ENCODE results near the gene MEOX2. TPM values are rescaled to one million over a fixed set of nuclear protein-coding genes. Genes with fewer than 3 reads are reported as not detected.

Gene MEOX2
- total RNA-seq, 6 experiments from 2014 or later = not detected

DNA sequence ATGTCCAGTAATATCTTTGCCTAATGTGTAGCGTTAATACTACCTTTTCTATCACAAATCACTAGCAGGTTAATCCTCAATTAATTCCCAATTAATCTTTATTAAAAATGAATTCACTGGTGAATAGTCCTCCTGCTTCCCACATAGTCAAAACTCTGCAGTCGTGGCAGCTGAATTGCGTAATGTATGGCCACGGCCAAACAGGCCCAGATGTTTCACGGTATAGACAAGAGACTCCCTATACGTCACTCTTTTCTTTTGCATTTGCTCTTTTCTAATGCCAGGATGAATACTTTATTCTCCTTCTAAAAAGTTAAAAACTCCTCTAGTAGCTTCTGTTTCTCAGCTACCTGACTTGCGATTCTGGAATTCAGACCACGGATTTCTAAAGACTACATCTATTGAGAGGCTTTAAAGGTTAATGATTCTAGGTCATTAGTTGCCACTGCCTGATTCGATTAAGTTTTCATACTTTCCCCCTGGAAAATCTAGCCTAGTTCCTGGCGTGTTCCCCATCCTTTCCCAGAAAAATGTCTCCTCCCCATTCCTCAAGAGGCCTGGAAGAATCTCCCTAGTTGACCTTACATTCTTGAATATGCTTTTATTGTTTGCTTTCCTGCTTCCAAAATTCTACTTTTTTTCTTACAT lies 16.9 kb downstream of the MEOX2 start:
- Mint-ChIP-seq H3K36me3 (ENCODE audit: low read depth) (no peaks in the 10 kb centered on the region), H3K27me3 (ENCODE audit: insufficient read depth) (peaks cover 3% of the 10 kb centered on the region; the same call in 1 of the 2 replicates), H3K4me1 (ENCODE audit: low read depth) (no peaks in the 10 kb centered on the region), H3K27ac (no peak overlapping the region), H3K9me3 (no peaks in the 10 kb centered on the region), H3K4me3 (no peak overlapping the region)
- TF ChIP-seq, protein P1, sequence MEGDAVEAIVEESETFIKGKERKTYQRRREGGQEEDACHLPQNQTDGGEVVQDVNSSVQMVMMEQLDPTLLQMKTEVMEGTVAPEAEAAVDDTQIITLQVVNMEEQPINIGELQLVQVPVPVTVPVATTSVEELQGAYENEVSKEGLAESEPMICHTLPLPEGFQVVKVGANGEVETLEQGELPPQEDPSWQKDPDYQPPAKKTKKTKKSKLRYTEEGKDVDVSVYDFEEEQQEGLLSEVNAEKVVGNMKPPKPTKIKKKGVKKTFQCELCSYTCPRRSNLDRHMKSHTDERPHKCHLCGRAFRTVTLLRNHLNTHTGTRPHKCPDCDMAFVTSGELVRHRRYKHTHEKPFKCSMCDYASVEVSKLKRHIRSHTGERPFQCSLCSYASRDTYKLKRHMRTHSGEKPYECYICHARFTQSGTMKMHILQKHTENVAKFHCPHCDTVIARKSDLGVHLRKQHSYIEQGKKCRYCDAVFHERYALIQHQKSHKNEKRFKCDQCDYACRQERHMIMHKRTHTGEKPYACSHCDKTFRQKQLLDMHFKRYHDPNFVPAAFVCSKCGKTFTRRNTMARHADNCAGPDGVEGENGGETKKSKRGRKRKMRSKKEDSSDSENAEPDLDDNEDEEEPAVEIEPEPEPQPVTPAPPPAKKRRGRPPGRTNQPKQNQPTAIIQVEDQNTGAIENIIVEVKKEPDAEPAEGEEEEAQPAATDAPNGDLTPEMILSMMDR (IDR thresholded peaks at IDR 0.05) = no peak
- no peak for DNase-seq

DNA sequence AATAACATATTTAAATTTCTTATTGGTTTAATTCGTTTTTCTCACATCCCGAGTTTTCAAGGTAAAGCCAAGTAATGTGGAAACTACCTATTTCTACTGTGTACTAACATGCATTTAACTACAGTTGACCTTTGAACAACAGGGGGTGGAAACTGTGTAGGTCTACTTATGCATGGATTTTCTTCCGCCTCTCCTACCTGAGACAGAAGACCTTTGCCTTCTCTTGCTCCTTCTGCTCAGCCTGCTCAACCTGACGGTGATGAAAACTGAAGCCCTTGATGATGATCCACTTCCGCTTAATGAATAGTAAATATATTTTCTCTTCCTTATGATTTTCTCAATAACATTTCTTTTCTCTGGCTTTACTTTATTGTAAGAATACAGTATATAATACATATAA lies 18.5 kb downstream of the MEOX2 start:
- no peak overlapping the region for H3K4me3 Mint-ChIP-seq
- TF ChIP-seq, protein P1 (IDR thresholded peaks at IDR 0.05) = no peak

DNA sequence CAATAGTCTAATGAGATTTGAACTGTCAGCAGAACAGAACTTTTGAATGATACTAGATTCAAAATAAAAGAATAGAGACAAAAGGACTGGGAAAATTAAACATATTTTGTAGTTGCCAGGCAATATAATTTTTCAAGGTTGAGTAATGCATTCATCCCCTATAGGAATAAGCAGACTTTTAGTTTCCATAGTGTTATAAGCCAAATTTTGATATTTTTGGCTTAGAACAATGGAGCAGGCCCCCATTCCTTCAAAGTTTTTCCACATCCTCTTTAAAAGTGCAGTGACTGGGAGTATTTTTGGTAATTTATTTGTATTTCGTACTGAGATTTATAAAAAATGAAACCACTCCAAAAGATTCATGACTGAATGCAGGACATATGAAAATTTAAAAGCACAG lies 24.0 kb downstream of the MEOX2 start:
- TF ChIP-seq, protein P1 (IDR thresholded peaks at IDR 0.05) = no peak
- H3K36me3 Mint-ChIP-seq (ENCODE audit: low read depth) = no peaks in the 10 kb centered on the region
- no peak for DNase-seq
- H3K4me1 Mint-ChIP-seq (ENCODE audit: low read depth) = no peaks in the 10 kb centered on the region
- H3K9me3 Mint-ChIP-seq = no peaks in the 10 kb centered on the region
- H3K27me3 Mint-ChIP-seq (ENCODE audit: insufficient read depth) = peaks cover 2% of the 10 kb centered on the region; the same call in 1 of the 2 replicates
- no peak overlapping the region for H3K4me3 Mint-ChIP-seq
- no peak overlapping the region for H3K27ac Mint-ChIP-seq

More for the DNA sequence above, 18.5 kb downstream of the MEOX2 start:
- Mint-ChIP-seq H3K9me3 (no peaks in the 10 kb centered on the region), H3K4me1 (ENCODE audit: low read depth) (no peaks in the 10 kb centered on the region), H3K36me3 (ENCODE audit: low read depth) (no peaks in the 10 kb centered on the region), H3K27me3 (ENCODE audit: insufficient read depth) (peaks cover 2% of the 10 kb centered on the region; the same call in 1 of the 2 replicates), H3K27ac (no peak overlapping the region)
- no peak for DNase-seq

DNA sequence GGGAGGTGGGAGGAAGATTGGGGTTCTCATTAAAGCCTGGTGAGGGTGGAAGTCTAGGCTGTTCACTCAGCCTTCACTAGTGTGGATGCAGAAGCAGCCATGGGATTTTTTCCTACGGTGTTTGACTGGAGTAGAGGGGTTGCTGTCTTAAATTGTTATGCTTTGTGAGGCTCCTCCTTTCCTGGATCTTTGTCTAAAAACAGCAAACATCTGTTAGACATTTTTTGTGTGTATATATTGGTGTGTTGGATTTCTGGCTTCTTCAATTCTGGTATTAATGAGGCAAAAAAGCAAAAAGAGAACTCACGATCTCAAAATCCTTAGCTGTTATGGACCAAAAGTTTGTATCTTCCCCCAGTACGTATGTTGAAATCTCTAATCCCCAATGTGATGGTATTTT lies 28.2 kb downstream of the MEOX2 start:
- H3K4me1 Mint-ChIP-seq (ENCODE audit: low read depth) = no peaks in the 10 kb centered on the region
- no peak overlapping the region for H3K27ac Mint-ChIP-seq
- no peaks in the 10 kb centered on the region for H3K9me3 Mint-ChIP-seq
- TF ChIP-seq, protein P1 (IDR thresholded peaks at IDR 0.05) = no peak
- H3K4me3 Mint-ChIP-seq = no peak overlapping the region
- peaks cover 3% of the 10 kb centered on the region; the same call in 1 of the 2 replicates for H3K27me3 Mint-ChIP-seq (ENCODE audit: insufficient read depth)
- no peak for DNase-seq
- no peaks in the 10 kb centered on the region for H3K36me3 Mint-ChIP-seq (ENCODE audit: low read depth)

DNA sequence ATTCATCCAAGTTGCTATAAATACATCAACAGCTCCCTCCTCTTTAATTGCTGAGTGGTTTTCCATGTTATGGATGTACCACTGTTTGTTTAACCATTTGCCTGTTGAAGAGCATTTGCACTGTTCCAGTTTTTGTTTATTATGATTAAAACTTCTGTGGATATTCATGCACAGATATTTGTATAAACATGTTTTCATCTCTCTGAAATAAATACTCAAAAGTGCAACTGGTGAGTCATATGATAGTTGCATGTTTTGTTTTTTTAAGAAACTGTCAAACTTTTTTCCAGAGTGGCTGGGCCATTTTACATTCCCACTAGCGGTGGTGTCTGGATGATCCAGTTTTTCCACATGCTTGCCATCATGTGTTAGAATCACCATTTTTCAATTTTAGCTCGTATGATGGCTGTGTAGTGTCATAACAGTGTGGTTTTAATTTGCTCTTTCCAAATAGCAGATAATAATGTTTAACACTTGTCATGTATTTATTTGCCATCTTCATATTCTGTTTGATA lies 33.6 kb downstream of the MEOX2 start:
- no peaks in the 10 kb centered on the region; the same call in 1 of the 2 replicates for H3K4me1 Mint-ChIP-seq (ENCODE audit: low read depth)

More for the DNA sequence above, 33.6 kb downstream of the MEOX2 start:
- Mint-ChIP-seq H3K36me3 (ENCODE audit: low read depth) (no peaks in the 10 kb centered on the region), H3K27ac (no peak overlapping the region), H3K9me3 (no peaks in the 10 kb centered on the region), H3K4me3 (no peak overlapping the region), H3K27me3 (ENCODE audit: insufficient read depth) (peaks cover 3% of the 10 kb centered on the region; the same call in 1 of the 2 replicates)
- TF ChIP-seq, protein P1 (IDR thresholded peaks at IDR 0.05) = no peak
- DNase-seq = no peak

Data from HFFc6 (cell line).